ENCODE measurements around the gene ADD1. TPM values are rescaled to one million over a fixed set of nuclear protein-coding genes. Genes with fewer than 3 reads are reported as not detected.

ADD1 gene
- total and polyA plus RNA-seq, 2 of the 13 experiments (the other 11 are each of a cell fraction or from before 2014, with no cell fraction given): 73.9 to 122 TPM

- TF ChIP-seq GPBP1L1 (CRISPR knock-in tag; IDR thresholded peaks at IDR 0.05): no peak
- no peak for TF ChIP-seq ZNF335 (CRISPR knock-in tag; IDR thresholded peaks at IDR 0.05)
- no peak for TF ChIP-seq THAP8 (CRISPR knock-in tag; IDR thresholded peaks at IDR 0.05; ENCODE audit: borderline replicate concordance)
- no peak for TF ChIP-seq ZNF513 (CRISPR knock-in tag; conservative IDR thresholded peaks at IDR 0.05)
- no peak for TF ChIP-seq USF2 (IDR thresholded peaks at IDR 0.05; ENCODE audit: low read depth, low read length)
- TF ChIP-seq USF2 (CRISPR knock-in tag; IDR thresholded peaks at IDR 0.05; ENCODE audit: borderline replicate concordance): no peak
- no peak for TF ChIP-seq KDM5A (IDR thresholded peaks at IDR 0.05; ENCODE audit: borderline replicate concordance, low read length)
- no peak for TF ChIP-seq HOXA5 (CRISPR knock-in tag; IDR thresholded peaks at IDR 0.05)
- no peak for TF ChIP-seq ZNF746 (CRISPR knock-in tag; IDR thresholded peaks at IDR 0.05)
- TF ChIP-seq KLF12 (CRISPR knock-in tag; IDR thresholded peaks at IDR 0.05; ENCODE audit: borderline replicate concordance): no peak
- TF ChIP-seq PRDM4 (CRISPR knock-in tag; IDR thresholded peaks at IDR 0.05; ENCODE audit: borderline replicate concordance): no peak
- peak; percentile 99 for TF ChIP-seq PHF21A (CRISPR knock-in tag; IDR thresholded peaks at IDR 0.05)
- no peak for TF ChIP-seq RNF2 (conservative IDR thresholded peaks at IDR 0.05; ENCODE audit: low read depth)
- TF ChIP-seq ATF6 (CRISPR knock-in tag; conservative IDR thresholded peaks at IDR 0.05): no peak
- peak; percentile 72 for TF ChIP-seq ETV5 (CRISPR knock-in tag; IDR thresholded peaks at IDR 0.05; ENCODE audit: borderline replicate concordance)
- peak; percentile 88 for TF ChIP-seq NR2F6 (IDR thresholded peaks at IDR 0.05)
- peak; percentile 85 for TF ChIP-seq NR2F6 (CRISPR knock-in tag; IDR thresholded peaks at IDR 0.05)
Observed at GRCh38 chr4:2860391-2861348, 17.0 kb downstream of the ADD1 start (continued).
